Panc1 (cell line): Measurements from ENCODE around the gene GFAP. TPM values are rescaled to one million over a fixed set of nuclear protein-coding genes. Genes with fewer than 3 reads are reported as not detected.

ENCODE experiments used
- ATAC-seq: fragments of 200-7000 bp; cut with Tn5 transposase; 2 replicates; pipeline ENCODE4 v1.9.1; 2020; ENCODE audit warnings: mild to moderate bottlenecking, moderate library complexity
- BruUV-seq: library from RNA; stranded (reverse); fragments of 400-500 nt; replicated peaks from 2 replicates; lab custom pipeline; 2021; lab: Mats Ljungman, UMichigan
- CTCF ChIA-PET: fragments of 300-600 bp; sonication (Branson Sonifier 250); formaldehyde crosslinking; loops from one replicate; lab custom pipeline; 2022; ENCODE audit warnings: antibody characterized with exemption; lab: Charles Lee
- POLR2A ChIA-PET: fragments of 300-600 bp; sonication (Branson Sonifier 250); formaldehyde crosslinking; loops from one replicate; lab custom pipeline; 2022; ENCODE audit warnings: antibody characterized with exemption; lab: Charles Lee
- DNase-seq: peaks from one replicate; pipeline ENCODE4 v3.0.0-alpha.2; 2010; ENCODE audit warnings: low read depth, low spot score
- H3K27ac ChIP-seq: 2 replicates; pipeline ENCODE4 v1.5.1; 2011; ENCODE audit warnings: mild to moderate bottlenecking, low read length, inconsistent platforms
- H3K27me3 ChIP-seq: fragments of 200-500 bp; sonication (Bioruptor generic); 2 replicates; pipeline ENCODE4 v1.6.0; 2014; ENCODE audit warnings: low read length, inconsistent platforms; ENCODE audit not compliant: control insufficient read depth, insufficient read depth
- H3K36me3 ChIP-seq: fragments of 200-500 bp; sonication (Bioruptor generic); 2 replicates; pipeline ENCODE4 v1.5.1; 2014; ENCODE audit warnings: inconsistent platforms, mild to moderate bottlenecking, low read length, moderate library complexity; ENCODE audit not compliant: control insufficient read depth, insufficient read depth
- H3K4me1 ChIP-seq: 2 replicates; pipeline ENCODE4 v1.5.1; 2011; ENCODE audit warnings: inconsistent platforms, mild to moderate bottlenecking, low read length, moderate library complexity; ENCODE audit not compliant: control insufficient read depth, insufficient read depth
- H3K4me3 ChIP-seq, 2 experiments: 2 replicates each; pipeline ENCODE4 v1.5.1; 2011 to 2012; ENCODE audit warnings: low read depth in 2 of 2, low read length in 2 of 2, mild to moderate bottlenecking in 2 of 2, inconsistent platforms in 1 of 2, moderate library complexity in 1 of 2
- H3K9me3 ChIP-seq: fragments of 200-500 bp; sonication (Bioruptor generic); 2 replicates; pipeline ENCODE4 v1.5.1; 2014; ENCODE audit warnings: low read depth, mild to moderate bottlenecking, inconsistent platforms, low read length, moderate library complexity; ENCODE audit not compliant: control insufficient read depth, insufficient read depth
- CTCF ChIP-seq: fragments of 450-650 bp; IDR thresholded peaks from 2 replicates; pipeline ENCODE4 v1.5.1; 2017; ENCODE audit warnings: mild to moderate bottlenecking
- POLR2AphosphoS5 ChIP-seq: IDR thresholded peaks from 2 replicates; pipeline ENCODE4 v1.6.1; 2012; ENCODE audit warnings: mild to moderate bottlenecking, low read depth, low read length, moderate library complexity
- SIN3A ChIP-seq: IDR thresholded peaks from 2 replicates; pipeline ENCODE4 v1.6.1; 2012; ENCODE audit warnings: low read depth, mild to moderate bottlenecking, low read length, moderate library complexity, borderline replicate concordance; ENCODE audit not compliant: insufficient read depth
- TCF7L2 ChIP-seq: IDR thresholded peaks from 2 replicates; pipeline ENCODE4 v1.6.1; 2011; ENCODE audit warnings: mild to moderate bottlenecking, low read depth, low read length, inconsistent platforms
- in situ Hi-C: cut with HindIII; loops from 2 replicates; pipeline ENCODE4 v1.10.0; 2016; ENCODE audit warnings: low sequenced_read_pairs, low pct_unique_long_range_greater_than_20kb
- intact Hi-C: fragments of 100-400 bp; cut with micrococcal nuclease; formaldehyde crosslinking; loops from one replicate; pipeline ENCODE4 v1.10.0; 2022; ENCODE audit not compliant: unreplicated experiment
- total RNA-seq: library from RNA; stranded (reverse); gene quantifications from one replicate; pipeline ENCODE4 v1.2.1, GENCODE V29; 2021; ENCODE audit not compliant: unreplicated experiment
- TF ChIP-seq, protein P1 (sequence below), 2 experiments: IDR thresholded peaks; 2 replicates each; pipeline ENCODE4 v1.6.1; 2011 to 2012; ENCODE audit warnings: low read depth in 2 of 2, control low read depth in 1 of 2, low read length in 1 of 2, mild to moderate bottlenecking in 1 of 2, moderate library complexity in 1 of 2; ENCODE audit not compliant: insufficient read depth in 1 of 2

GFAP gene
- total RNA-seq, 1 experiment from 2014 or later = not detected

DNA sequence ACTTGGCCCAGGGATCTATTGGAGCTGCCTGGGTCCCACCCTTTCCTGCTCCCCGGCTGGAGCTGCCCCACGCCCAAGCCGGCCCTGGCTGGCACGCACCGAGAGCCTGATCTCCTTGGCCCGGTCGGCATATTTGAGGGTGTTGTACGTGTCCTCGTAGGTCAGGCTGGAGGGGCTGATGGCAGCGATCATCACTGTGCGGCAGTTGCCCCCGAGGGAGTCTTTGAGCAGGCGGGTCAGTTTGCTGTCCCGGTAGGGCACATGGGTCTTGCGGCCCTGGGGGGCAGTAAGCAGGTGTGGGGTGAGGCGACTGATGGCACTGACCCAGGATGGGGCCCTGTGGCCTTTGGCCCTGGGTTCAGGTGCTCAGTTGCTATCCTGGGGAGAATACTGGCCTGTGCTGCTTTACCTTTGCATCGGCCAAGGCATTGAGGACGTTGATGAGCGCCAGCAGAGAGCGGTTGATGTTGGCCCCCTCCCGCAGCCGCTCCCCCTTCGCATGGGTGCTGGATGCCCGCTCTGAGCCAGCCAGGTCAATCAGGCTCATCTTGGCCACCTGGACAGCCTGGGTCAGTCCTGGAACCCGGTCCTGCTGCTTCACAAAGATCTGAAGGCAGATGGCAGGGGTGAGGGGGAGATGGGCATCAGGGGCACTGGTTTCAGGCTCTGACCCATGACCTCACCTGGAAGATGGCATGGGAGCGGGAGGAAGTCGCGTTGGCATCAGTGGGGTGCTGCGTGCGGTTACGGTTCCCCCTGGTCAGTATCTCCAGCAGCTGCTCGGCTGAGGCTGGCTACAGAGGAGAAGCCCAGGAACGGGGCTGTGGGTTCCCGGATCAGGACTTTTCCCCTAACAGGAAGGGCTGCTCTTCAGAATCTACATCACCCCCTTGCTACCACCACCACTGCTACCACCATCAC, 18.8 kb upstream of the GFAP start:
- H3K36me3 ChIP-seq = peaks cover 2% of the 10 kb centered on the region; the same call in 1 of the 2 replicates
- POLR2A ChIA-PET = no interaction called here
- intact Hi-C loops = no loop called here

DNA sequence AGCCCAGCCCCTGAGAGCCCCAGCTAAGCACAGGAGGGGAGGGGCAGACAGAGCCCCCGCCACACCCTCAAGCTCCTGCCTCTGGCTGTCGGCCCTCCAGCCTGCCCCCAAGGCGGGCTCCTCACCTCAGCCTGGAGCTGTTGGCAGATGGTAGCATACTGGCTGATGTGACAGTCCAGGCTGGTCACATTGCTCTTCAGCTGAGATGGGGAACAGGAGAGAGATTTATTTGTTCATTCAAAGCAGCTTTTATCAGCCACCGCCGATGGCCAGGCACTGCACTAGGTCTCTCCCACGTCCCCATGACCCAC, 17.4 kb upstream of the GFAP start:
- Histone ChIP-seq H3K36me3 (peaks cover 2% of the 10 kb centered on the region; the same call in 1 of the 2 replicates), H3K27ac (no peak overlapping the region), H3K4me1 (no peaks in the 10 kb centered on the region), H3K4me3 (no peak overlapping the region), H3K9me3 (no peaks in the 10 kb centered on the region), H3K27me3 (no peaks in the 10 kb centered on the region)
- no peak for DNase-seq
- ChIA-PET POLR2A (no interaction called here), CTCF (interaction anchor here (0.5 kb wide), 1 partner anchor 16 kb away, joined by 5 read pairs; no protein-coding TSS in a partner anchor)
- no peak for ATAC-seq
- no TSS peak for BruUV-seq
- in situ Hi-C loops = no loop called here
- intact Hi-C loops = no loop called here
- TF ChIP-seq, protein P1, sequence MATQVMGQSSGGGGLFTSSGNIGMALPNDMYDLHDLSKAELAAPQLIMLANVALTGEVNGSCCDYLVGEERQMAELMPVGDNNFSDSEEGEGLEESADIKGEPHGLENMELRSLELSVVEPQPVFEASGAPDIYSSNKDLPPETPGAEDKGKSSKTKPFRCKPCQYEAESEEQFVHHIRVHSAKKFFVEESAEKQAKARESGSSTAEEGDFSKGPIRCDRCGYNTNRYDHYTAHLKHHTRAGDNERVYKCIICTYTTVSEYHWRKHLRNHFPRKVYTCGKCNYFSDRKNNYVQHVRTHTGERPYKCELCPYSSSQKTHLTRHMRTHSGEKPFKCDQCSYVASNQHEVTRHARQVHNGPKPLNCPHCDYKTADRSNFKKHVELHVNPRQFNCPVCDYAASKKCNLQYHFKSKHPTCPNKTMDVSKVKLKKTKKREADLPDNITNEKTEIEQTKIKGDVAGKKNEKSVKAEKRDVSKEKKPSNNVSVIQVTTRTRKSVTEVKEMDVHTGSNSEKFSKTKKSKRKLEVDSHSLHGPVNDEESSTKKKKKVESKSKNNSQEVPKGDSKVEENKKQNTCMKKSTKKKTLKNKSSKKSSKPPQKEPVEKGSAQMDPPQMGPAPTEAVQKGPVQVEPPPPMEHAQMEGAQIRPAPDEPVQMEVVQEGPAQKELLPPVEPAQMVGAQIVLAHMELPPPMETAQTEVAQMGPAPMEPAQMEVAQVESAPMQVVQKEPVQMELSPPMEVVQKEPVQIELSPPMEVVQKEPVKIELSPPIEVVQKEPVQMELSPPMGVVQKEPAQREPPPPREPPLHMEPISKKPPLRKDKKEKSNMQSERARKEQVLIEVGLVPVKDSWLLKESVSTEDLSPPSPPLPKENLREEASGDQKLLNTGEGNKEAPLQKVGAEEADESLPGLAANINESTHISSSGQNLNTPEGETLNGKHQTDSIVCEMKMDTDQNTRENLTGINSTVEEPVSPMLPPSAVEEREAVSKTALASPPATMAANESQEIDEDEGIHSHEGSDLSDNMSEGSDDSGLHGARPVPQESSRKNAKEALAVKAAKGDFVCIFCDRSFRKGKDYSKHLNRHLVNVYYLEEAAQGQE (IDR thresholded peaks at IDR 0.05; ENCODE audit: insufficient read depth in 1 of 2, low read depth in 2 of 2, low read length in 1 of 2) = no peak
- TF ChIP-seq POLR2AphosphoS5 (no peak), TCF7L2 (no peak), CTCF (no peak), SIN3A (no peak)

More for the DNA sequence above, 18.8 kb upstream of the GFAP start:
- in situ Hi-C loops = no loop called here
- Histone ChIP-seq H3K9me3 (no peaks in the 10 kb centered on the region), H3K4me1 (no peaks in the 10 kb centered on the region), H3K4me3 (no peak overlapping the region), H3K27me3 (no peaks in the 10 kb centered on the region), H3K27ac (no peak overlapping the region)
- TF ChIP-seq, protein P1 (IDR thresholded peaks at IDR 0.05; ENCODE audit: insufficient read depth in 1 of 2, low read depth in 2 of 2, low read length in 1 of 2) = no peak
- TF ChIP-seq TCF7L2 (no peak), POLR2AphosphoS5 (no peak), SIN3A (no peak), CTCF (no peak)
- DNase-seq = no peak
- CTCF ChIA-PET = no interaction called here
- BruUV-seq = no TSS peak
- ATAC-seq = no peak
